ENCODE measurements around the gene SLC35F3.

DNA sequence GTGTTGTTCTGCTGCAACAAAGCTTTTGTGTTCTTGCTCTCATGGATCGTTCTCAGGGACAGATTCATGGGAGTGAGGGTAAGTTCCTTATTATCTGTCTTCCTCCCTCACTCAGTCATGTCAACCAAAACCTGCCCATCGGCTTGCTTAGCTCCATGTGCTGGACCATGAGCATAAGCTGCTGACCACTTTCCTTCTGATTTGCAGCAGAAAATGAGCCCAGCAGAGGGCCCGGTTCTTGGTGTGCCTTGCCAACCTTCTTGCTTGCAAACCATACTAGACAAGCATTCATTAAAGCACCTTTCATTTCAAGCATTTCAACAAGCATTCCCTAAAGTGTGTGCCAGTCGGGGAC is 404.7 kb downstream of the SLC35F3 start:
- no peak for TF ChIP-seq CTCF (conservative IDR thresholded peaks at IDR 0.05; ENCODE audit: low read depth, low read length)
- no peak for TF ChIP-seq EZH2 (IDR thresholded peaks at IDR 0.05; ENCODE audit: borderline replicate concordance, low read depth, low read length, poor library complexity, severe bottlenecking)
